Activated naive CD4-positive, alpha-beta T cell treated with anti-CD3 and anti-CD28 coated beads, Interleukin-2, amount 50 U/mL, for 24 hours (primary cell): ENCODE results near the gene SLC35A1.

Experiments
- H3K27ac Mint-ChIP-seq: one replicate; pipeline ENCODE4 v1.8.0; 2021; ENCODE audit warnings: mild to moderate bottlenecking, mixed read lengths
- H3K27me3 Mint-ChIP-seq: one replicate; pipeline ENCODE4 v1.8.0; 2021; ENCODE audit warnings: mixed read lengths
- H3K36me3 Mint-ChIP-seq: one replicate; pipeline ENCODE4 v1.8.0; 2021; ENCODE audit warnings: mixed read lengths
- H3K4me1 Mint-ChIP-seq: one replicate; pipeline ENCODE4 v1.8.0; 2021; ENCODE audit warnings: mixed read lengths
- H3K4me3 Mint-ChIP-seq: one replicate; pipeline ENCODE4 v1.8.0; 2021; ENCODE audit warnings: mild to moderate bottlenecking, mixed read lengths
- H3K9me3 Mint-ChIP-seq: one replicate; pipeline ENCODE4 v1.8.0; 2021; ENCODE audit warnings: mixed read lengths

The SLC35A1 gene

GRCh38 chr6:87544474-87544735 lies 71.6 kb downstream of the SLC35A1 start:
- H3K27me3 Mint-ChIP-seq: no peaks in the 10 kb centered on the region
- peaks cover 36% of the 10 kb centered on the region for H3K36me3 Mint-ChIP-seq
- no peak overlapping the region for H3K4me3 Mint-ChIP-seq
- H3K9me3 Mint-ChIP-seq: no peaks in the 10 kb centered on the region
- no peaks in the 10 kb centered on the region for H3K4me1 Mint-ChIP-seq
- H3K27ac Mint-ChIP-seq: no peak overlapping the region

- Mint-ChIP-seq H3K36me3 (peaks cover 16% of the 10 kb centered on the region), H3K27ac (no peak overlapping the region), H3K27me3 (no peaks in the 10 kb centered on the region), H3K9me3 (no peaks in the 10 kb centered on the region), H3K4me1 (peaks cover 10% of the 10 kb centered on the region), H3K4me3 (no peak overlapping the region)
Measured at GRCh38 chr6:87551799-87552198, 79.0 kb downstream of the SLC35A1 start.

GRCh38 chr6:87553159-87553765 lies 80.5 kb downstream of the SLC35A1 start:
- Mint-ChIP-seq H3K27ac (no peak overlapping the region), H3K36me3 (peaks cover 23% of the 10 kb centered on the region), H3K4me1 (peaks cover 10% of the 10 kb centered on the region), H3K27me3 (no peaks in the 10 kb centered on the region), H3K9me3 (no peaks in the 10 kb centered on the region), H3K4me3 (no peak overlapping the region)

DNA sequence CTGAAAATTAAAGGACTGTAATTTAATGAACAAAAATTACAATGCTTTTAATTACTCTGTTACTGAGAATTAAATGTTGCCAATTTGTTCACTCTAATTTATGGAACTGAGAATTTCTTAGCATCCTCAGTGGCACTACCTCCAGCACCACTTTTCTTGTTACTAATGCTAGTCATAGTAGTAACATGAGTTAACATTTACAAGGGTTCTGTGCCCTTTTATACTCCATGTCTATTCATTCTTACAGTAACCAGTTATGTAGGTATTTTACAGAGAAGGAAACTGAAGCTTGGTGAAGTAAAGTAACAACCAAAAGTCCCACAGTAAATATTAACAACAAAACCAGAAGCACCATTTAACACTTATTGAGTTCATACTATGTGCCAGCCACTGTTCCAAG lies 82.7 kb downstream of the SLC35A1 start:
- H3K4me1 Mint-ChIP-seq: peaks cover 10% of the 10 kb centered on the region
- H3K27me3 Mint-ChIP-seq: no peaks in the 10 kb centered on the region
- H3K4me3 Mint-ChIP-seq: no peak overlapping the region
- H3K36me3 Mint-ChIP-seq: peaks cover 21% of the 10 kb centered on the region
- no peaks in the 10 kb centered on the region for H3K9me3 Mint-ChIP-seq
- H3K27ac Mint-ChIP-seq: peak overlapping the region; percentile 18

DNA sequence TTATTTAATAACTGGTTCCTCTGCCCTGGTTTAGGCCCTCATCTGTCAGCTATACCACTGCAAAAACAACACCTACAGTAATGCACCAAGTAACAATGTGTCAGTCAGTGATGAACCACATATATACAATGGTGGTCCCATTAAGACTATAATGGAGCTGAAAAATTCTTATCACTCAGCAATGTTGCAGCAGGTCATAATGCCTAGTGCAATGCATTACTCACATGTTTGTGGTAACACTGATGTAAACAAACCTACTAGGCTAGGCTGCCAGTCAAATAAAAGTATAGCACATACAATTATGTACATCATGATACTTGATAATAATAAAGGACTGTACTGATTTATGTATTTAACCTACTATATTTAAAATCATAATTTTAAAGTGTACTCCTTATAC lies 85.7 kb downstream of the SLC35A1 start:
- Mint-ChIP-seq H3K4me3 (no peak overlapping the region), H3K27ac (no peak overlapping the region), H3K36me3 (peaks cover 25% of the 10 kb centered on the region), H3K27me3 (no peaks in the 10 kb centered on the region), H3K4me1 (peaks cover 7% of the 10 kb centered on the region), H3K9me3 (no peaks in the 10 kb centered on the region)

GRCh38 chr6:87561017-87561416 lies 88.2 kb downstream of the SLC35A1 start:
- Mint-ChIP-seq H3K4me3 (no peak overlapping the region), H3K36me3 (peaks cover 23% of the 10 kb centered on the region), H3K9me3 (no peaks in the 10 kb centered on the region), H3K27me3 (no peaks in the 10 kb centered on the region), H3K27ac (no peak overlapping the region), H3K4me1 (peaks cover 5% of the 10 kb centered on the region)
